Occipital lobe (tissue), 2 donors: ENCODE data around the gene CLASP1. TPM values are rescaled to one million over a fixed set of nuclear protein-coding genes. Genes with fewer than 3 reads are reported as not detected.
"Not testable (repeated sequence)": the region's sequence is repeated elsewhere in the genome, so short reads cannot be mapped to it uniquely, and the experiment has no call there.

ENCODE experiments used
- DNase-seq: peaks from one replicate; lab custom pipeline; 2025; lab: John Stamatoyannopoulos, UW
- total RNA-seq: library from RNA; depleted of rRNA; stranded (reverse); fragments of >200 nt; gene quantifications from one replicate; pipeline ENCODE4 v1.2.3, GENCODE V29; 2014

The CLASP1 gene
- total RNA-seq, 1 donor from 2014 or later, result 215 TPM

DNA sequence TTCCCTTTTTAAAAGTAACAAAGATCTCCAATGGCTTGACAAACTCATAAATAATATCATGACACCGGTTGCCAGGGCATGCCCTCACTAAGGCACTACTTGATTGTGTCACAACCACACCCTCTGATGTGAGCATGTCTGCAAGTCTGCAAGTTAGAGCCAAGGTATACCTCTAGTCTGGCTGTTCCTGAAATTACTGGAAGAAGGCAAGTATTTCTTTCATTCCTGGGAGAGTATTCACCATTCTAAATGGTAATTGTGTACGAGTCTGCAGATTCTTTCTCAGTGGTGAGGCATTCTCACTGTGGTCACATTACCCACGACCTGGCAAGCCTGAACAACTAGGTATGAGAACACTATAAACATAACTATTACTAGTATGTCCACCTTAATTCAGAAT is 144.3 kb downstream of the CLASP1 start:
- DNase-seq, result no peak

GRCh38 chr2:121504316-121504715 is 144.9 kb downstream of the CLASP1 start:
- no peak for DNase-seq

DNA sequence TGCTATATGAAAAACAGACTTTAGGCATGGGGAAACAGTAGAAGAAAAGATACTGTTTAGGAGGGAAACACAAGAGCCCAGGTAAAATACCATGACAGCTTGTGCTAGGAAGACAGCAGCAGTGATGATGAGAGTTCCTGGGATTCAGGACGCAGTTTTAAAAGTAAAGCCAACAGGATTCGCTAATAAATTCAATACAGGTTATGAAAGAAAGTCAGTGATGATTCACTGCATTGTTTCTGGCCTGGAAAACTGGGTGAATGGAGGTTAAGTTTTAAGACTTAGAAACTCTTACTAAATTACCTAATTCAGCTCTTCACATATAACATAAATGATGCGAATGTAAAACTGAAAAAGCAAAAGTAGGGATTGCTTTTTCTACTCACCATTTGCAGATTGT is 146.5 kb downstream of the CLASP1 start:
- DNase-seq, result no peak

DNA sequence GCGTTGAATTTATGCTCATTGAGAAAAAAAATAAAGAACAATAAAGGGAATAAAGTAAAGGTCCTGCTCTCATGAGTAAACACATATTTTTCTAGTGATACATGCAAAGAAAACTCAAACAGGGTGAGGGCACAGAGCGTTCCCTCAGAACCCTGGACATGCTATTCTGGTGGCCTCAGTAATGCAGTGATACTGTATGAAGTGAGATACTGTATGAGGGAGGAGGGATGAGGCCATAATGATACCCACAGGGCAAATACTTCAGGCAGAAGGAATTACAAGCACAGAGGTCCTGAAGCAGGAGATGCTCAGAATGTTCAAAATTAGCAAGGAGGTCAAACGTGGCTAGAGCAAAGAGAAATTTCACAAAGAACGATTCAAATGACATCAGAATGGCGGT is 147.0 kb downstream of the CLASP1 start:
- DNase-seq, result no peak

DNA sequence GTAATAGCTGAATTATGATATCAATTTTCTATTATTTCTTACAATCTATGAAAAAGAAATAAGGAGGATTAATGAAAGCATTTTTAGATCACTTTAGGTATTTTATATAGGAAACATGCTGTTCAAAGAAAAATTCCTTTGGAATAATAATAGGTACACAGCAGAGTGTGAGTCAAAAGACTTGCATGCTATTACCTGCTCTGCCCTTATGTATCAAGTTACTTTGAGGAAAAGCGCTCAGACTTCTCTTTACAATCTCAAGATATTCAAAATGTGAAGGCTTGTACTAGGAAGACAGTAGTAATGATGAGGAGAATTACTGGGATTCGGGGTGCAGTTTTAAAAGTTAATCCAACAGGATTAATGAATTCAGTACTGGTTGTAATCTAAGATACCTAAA is 147.7 kb downstream of the CLASP1 start:
- DNase-seq, result no peak

DNA sequence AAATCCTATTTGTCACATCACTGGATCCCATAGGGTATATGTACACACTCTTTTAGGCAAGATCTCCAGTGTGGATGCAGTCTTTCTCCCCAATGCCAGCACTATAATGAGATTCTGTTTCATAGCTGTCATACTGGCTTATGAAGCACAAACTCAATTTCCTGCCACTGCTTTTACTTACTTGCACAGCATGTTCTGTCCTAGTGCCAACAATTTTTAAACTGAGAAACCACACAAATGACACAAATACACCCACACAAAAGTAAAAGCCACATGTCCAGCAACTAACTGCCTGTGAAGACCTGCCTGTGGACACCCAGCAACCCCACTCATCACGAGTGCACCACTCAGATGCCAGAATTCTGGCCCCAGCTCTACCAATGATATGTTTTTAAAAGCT is 148.2 kb downstream of the CLASP1 start:
- no peak for DNase-seq

DNA sequence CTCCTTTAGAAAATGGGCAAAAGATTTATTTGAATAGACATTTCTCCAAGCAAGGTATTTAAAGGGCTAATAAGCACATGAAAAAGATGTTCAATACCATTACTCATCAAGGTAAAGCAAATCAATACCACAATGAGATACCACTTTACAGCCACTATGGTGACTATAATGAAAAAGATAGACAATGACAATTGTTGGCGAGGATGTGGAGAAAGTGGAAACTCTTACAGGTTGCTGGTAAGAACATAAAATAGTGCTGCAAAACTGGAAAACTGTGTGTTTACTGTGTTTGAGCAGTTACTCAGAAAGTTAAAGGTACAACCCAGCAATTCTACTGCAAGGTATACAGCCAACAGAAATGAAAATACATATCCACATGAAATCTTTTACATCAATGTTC is 150.5 kb downstream of the CLASP1 start:
- DNase-seq, result no peak

- no peak for DNase-seq
Observed at GRCh38 chr2:121492409-121492808, 156.9 kb downstream of the CLASP1 start.

DNA sequence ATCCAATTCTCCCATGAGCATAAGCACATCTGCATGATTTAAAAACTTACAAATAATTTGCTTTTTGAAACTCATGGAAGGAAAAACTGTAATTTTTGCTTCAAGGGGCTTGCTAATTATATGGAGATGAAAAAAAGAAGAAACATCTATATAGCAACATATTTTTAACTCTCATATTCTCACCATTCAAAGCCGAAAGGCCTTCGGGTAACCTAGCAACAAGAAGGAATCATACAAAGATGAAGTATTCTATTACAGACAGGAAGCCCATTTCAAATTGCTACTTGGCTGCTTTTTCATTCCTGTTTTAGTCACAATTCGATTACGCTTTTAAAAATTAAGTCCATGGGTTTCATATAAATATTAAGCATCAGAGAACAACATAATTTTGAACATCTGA is 157.7 kb downstream of the CLASP1 start:
- no peak for DNase-seq

DNA sequence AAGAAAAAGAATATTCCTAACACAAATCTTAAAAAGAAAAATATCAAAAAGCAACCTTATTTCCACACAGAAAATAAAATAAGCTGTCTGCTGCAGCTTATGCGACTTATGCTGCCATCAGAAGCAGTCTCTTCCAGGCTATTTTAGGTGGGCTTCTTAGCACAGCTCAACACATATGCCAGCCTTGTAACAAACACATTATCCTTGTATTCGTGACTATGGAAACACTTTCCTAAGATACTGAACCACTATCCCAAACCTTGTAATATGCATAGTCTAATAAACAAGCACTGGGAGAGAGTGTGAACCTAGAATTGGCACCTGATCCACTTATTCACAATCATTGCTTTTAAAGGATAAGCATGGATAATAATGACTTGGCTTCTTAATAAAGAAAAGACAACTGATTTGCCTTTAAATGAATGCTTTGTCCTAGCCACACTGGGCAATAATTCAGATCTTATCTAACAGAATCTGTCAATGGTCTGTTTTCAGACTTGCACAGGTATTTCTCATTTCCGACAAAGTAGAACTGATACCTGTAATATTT is 158.6 kb downstream of the CLASP1 start:
- no peak for DNase-seq

- no peak for DNase-seq
Observed at GRCh38 chr2:121489911-121490583, 159.2 kb downstream of the CLASP1 start.

DNA sequence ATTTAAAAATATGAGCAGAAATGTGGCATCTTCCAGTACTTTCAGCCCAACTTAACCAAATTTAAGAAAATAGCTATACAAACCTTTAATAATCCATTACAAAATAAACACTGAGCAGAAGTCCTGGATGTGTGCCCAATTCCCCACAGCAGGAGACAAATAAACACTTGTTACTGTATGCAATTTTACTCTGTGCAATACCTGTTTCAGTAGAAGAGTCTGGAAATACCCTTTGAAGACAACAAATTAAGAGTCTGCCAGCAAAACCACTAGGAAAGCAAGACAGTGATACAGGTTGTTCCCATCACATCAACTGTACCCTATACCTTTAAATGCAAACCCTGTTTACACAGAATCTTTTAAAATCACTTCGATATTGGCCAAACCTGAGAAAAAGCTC is 160.0 kb downstream of the CLASP1 start:
- DNase-seq, result no peak

- no peak for DNase-seq
Observed at GRCh38 chr2:121486191-121486790, 163.0 kb downstream of the CLASP1 start.

DNA sequence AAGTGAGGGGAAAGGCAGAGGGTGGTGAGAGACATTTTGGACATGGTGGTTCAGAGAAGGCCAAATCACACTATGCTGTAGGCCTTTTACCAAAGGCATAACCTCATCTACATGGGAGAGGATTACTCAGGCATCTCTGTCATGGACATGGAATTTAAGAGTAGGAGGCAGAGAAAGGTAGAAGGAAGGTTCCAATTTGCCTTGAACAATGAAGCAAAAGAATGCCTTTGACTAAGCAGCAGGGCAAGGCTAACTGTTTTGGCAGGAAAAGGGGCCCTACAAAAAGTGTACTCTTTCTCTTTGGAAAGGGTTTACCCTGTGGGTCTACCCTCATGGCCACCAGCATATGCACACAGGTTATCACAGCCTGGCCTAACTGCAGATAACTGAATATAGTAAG is 164.2 kb downstream of the CLASP1 start:
- no peak for DNase-seq

GRCh38 chr2:121483846-121484245 is 165.4 kb downstream of the CLASP1 start:
- no peak for DNase-seq

DNA sequence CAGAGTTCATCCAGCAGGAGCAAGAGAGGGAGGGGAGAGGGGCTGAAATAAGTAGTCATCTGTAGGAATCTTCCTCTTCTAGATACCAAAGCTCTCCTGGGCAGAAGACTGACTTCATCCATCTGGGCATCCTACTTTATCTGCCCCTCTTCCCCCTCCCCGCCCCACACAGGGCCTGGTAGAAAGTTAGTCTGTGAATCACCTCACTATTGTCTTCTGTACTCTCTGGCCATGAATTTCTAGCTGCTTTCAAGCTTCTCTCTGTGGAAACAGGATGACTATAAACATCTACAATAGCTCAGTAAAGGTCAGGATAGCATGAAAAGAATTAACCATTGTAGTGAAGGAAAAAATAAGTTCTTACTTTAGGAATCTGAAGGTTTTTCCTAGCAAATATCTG is 166.2 kb downstream of the CLASP1 start:
- no peak for DNase-seq

DNA sequence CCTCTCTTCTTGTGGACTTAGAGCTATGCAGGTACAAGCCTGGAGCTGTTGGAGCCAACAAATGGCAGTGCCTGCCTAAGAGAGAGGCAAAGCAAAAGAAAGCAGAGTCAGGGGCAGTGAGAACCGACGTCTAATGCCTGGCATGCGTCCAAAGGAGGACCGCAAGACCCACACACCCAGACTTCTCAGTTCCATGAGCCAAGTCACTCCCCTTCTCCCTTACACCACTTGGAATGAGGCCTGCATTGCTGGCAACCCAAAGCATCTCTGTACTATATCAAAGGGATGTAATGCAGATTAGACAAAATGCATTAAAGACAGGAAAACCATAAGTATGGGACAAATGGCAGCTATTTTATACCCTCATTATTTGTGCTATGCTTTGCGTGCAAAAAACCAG is 168.4 kb downstream of the CLASP1 start:
- no peak for DNase-seq

DNA sequence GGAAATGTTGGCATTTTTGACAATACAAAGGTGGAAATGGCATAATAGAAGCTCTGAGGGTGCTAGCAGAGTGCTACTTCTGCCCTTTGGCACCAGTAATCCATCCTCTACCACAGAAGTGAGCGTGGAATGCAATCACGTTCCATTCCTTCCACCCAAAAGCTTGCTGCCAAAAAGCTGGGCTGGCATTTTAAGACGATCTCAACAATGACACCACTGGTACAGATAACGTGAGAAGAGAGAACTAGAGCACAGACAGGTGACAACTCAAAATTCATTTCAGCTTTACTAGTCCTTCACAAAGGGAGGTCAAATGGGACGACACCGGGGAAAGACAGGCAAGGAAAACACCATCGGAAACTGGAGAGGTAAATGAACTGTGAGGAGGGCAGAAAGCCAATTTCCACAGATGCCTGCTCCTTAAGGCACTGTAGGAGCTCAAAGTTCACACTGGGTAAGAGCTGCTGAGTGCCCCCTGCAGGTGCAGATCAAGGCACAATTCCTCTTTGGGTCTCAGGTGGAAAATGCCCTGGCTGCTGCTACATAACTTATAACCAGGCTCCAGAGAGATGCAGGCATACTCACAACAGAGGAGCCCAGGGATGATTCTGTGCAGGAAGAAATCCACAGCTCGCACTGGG is 169.3 kb downstream of the CLASP1 start:
- DNase-seq, result no peak

GRCh38 chr2:121478996-121479745 is 170.1 kb downstream of the CLASP1 start:
- DNase-seq, result no peak

DNA sequence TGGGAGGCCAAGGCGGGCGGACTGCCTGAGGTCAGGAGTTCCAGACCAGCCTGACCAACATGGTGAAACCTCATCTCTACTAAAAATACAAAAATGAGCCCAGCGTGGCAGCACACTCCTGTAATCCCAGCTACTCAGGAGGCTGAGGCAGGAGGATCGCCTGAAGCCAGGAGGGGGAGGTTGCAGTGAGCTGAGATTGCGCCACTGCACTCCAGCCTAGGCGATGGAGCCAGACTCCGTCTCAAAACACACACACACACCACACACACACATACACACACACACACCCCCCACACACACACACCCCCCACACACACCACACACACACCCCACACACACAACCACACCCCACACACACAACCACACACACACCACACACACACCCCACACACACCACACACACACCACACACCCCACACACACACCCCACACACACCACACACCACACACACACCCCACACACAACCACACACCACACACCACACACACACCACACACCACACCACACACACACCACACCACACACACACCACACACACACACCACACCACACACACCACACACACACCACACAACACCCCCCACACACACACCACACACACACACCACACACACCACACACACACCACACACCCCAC is 170.8 kb downstream of the CLASP1 start:
- DNase-seq, result not testable (repeated sequence)

DNA sequence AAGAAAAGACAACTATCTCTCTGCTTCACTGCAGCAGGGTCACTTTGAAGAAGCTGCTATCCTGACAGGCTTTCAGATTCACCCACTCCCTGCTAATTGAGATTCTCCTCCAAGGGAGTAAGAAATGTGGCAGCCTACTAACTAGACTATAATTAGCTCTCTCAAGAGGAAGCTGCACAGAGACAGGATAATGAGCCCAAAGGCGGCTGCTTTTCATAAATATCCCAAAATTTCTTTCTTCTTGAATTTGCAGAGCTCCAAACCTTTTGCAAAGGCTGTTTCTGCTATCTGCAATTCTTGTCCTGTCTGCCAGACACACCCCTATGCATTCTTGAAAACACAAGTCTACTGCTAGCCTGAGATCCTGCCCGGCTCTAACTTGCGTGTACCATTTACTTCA is 172.6 kb downstream of the CLASP1 start:
- DNase-seq, result no peak
